ENCODE measurements around the gene FAM131B. TPM values are rescaled to one million over a fixed set of nuclear protein-coding genes. Genes with fewer than 3 reads are reported as not detected.

The FAM131B gene
- total and polyA plus RNA-seq, 12 donors: 0.10 to 1.7 (median 0.36) TPM

DNA sequence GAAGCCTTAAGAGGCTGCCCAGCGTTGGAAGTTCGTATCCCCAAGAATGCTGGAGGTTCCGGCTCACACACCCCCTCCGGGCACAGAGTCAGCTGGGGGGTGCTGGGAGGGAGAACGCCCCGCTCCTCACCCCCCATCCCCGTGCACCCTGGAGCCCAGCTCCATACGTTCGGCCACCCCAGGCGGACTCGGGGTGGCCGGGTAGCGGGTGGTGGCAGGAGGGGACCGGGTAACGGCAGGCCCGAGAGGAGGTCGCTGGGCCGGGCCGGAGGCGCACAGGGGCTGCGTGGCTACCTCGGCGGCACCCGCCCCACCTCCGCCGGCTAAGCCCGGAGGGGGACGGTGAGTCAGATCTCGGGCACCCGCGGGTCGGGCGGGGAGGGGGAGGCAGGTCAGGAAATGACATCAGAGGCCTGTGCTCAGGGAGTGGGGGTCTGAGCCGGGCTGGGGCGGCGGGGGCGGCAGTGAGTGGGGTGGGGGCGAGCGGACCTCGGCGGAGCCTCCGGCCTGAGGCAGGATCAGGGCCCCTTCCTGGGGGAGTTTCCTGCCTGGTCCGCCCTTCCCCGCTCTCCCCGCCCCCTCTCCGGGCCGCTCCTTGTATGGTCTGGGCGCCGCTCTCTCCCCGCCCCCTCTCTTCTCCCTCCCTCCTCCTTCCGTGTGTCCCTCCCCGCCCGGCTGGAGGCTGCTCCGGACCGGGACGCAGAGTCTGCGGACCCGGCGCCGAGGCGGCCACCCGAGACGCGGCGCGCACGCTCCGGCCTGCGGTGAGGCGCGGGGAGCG is 18.3 kb upstream of the FAM131B start, which contains the start of gene ZYX:
TSS of gene ZYX (plus strand) at position 700 of the 781 bp plus-strand sequence. CDS start 227 bp downstream, outside the sequence.
- Histone ChIP-seq H3K27ac (peak within 1 kb of the TSS; percentile 64 to 99 (median 88)), H3K4me1 (replicated peaks in 1 of 2) (peaks cover 7 to 43% of the 10 kb centered on the region in 2 donors), H3K36me3 (replicated peaks in 1 of 2) (peaks cover 0 to 4% of the 10 kb centered on the region in 2 donors), H3K27me3 (no peaks in the 10 kb centered on the region), H3K9me3 (replicated peaks in 1 of 3) (no peaks in the 10 kb centered on the region), H3K4me3 (peak within 1 kb of the TSS; percentile 48 to 99 (median 96))
- TF ChIP-seq, protein P1, sequence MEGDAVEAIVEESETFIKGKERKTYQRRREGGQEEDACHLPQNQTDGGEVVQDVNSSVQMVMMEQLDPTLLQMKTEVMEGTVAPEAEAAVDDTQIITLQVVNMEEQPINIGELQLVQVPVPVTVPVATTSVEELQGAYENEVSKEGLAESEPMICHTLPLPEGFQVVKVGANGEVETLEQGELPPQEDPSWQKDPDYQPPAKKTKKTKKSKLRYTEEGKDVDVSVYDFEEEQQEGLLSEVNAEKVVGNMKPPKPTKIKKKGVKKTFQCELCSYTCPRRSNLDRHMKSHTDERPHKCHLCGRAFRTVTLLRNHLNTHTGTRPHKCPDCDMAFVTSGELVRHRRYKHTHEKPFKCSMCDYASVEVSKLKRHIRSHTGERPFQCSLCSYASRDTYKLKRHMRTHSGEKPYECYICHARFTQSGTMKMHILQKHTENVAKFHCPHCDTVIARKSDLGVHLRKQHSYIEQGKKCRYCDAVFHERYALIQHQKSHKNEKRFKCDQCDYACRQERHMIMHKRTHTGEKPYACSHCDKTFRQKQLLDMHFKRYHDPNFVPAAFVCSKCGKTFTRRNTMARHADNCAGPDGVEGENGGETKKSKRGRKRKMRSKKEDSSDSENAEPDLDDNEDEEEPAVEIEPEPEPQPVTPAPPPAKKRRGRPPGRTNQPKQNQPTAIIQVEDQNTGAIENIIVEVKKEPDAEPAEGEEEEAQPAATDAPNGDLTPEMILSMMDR (IDR thresholded peaks at IDR 0.05): no peak
- TF ChIP-seq POLR2A (IDR thresholded peaks at IDR 0.05): peak; percentile 60 to 75
- intact Hi-C loops (cut with DNase I): loop anchor here in 1 of 2 donors (5.0 kb wide), 1 partner anchor 36 kb away; no protein-coding TSS in a partner anchor
- DNase-seq: peak; percentile 92 to 95 (median 93)
- 0 to 1% (median 0%) methylated on average over 1 to 72 of the region's 72 CpGs for WGBS, 4 donors

DNA sequence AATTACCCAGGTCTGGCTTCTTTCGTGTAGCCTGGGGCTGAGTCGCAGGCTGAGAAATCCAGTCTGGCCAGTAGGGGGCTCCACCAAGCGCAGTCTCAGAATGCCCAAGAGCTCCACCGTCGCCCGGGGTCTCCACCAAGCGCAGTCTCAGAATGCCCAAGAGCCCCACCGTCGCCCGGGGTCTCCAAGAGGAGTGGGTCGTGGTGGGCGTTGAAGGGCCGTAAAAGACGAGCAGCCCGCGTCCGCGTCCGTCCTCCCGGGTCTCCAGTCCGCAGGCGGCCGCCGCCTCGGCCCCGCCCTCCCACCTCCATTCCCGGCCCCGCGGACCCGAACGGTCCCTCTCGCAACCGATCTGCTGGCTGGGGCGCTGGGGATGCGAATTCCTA is 17.7 kb upstream of the FAM131B start:
- peak overlapping the region; percentile 15 to 99 (median 88) for H3K27ac ChIP-seq
- no peaks in the 10 kb centered on the region for H3K27me3 ChIP-seq
- H3K36me3 ChIP-seq (replicated peaks in 1 of 2): peaks cover 0 to 4% of the 10 kb centered on the region in 2 donors
- DNase-seq: peak; percentile 84 to 96 (median 89)
- 0 to 1% (median 0%) methylated on average over 2 to 35 of the region's 35 CpGs for WGBS, 4 donors
- intact Hi-C loops (cut with DNase I): loop anchor here in 1 of 2 donors (5.0 kb wide), 1 partner anchor 37 kb away; no protein-coding TSS in a partner anchor
- peak overlapping the region; percentile 48 to 99 (median 92) for H3K4me3 ChIP-seq
- H3K9me3 ChIP-seq (replicated peaks in 1 of 3): no peaks in the 10 kb centered on the region
- TF ChIP-seq, protein P1 (IDR thresholded peaks at IDR 0.05): peak; percentile 83 to 94 (median 88)
- no peak for TF ChIP-seq POLR2A (IDR thresholded peaks at IDR 0.05)
- peaks cover 7 to 39% of the 10 kb centered on the region in 2 donors for H3K4me1 ChIP-seq (replicated peaks in 1 of 2)

DNA sequence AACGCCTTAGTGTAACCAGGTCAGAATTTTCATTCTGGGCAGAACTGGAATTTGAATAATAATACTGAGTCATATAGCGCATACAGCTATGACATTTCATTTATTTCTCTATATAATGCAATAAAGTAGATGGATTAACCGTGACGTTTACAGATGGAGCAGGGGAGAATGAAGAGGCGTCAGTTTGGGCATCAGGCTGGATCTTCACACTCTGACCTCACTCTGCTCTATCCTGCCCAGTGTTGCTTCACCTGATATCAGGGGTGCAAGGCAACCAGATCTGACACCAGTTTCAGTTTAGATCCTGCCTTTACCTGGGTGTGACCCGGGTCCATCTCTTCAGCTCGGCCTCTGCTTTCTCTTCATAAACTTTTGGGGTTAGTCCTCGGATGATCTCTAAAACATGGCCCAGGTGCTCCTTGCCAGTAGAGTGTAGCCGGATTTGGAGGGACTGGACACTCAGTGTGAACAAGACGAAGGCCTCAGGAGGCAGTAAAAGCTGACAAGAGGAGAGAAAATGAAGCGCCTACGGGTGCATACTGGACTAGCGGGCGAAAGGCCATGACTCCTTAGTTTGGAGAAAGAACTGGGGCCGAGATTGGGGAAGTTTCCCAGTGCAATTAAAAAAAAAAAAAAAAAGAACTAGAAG is 17.2 kb upstream of the FAM131B start:
- Histone ChIP-seq H3K4me3 (peak overlapping the region in 2 of 4 donors; percentile 94 to 99), H3K9me3 (replicated peaks in 1 of 3) (no peaks in the 10 kb centered on the region), H3K27ac (peak overlapping the region in 3 of 5 donors; percentile 59 to 93 (median 88)), H3K4me1 (replicated peaks in 1 of 2) (peaks cover 7 to 35% of the 10 kb centered on the region in 2 donors), H3K36me3 (replicated peaks in 1 of 2) (peaks cover 0 to 4% of the 10 kb centered on the region in 2 donors), H3K27me3 (no peaks in the 10 kb centered on the region)
- intact Hi-C loops (cut with DNase I): loop anchor here in 1 of 2 donors (5.0 kb wide), 1 partner anchor 38 kb away; no protein-coding TSS in a partner anchor
- peak in 1 of 7 donors; percentile 29 for DNase-seq
- TF ChIP-seq POLR2A (IDR thresholded peaks at IDR 0.05): no peak
- TF ChIP-seq, protein P1 (IDR thresholded peaks at IDR 0.05): no peak
- 30 to 33% (median 31%) methylated on average over 14 to 15 of the region's 15 CpGs for WGBS, 4 donors

- Histone ChIP-seq H3K4me3 (no peak overlapping the region), H3K27ac (no peak overlapping the region), H3K9me3 (replicated peaks in 1 of 3) (no peaks in the 10 kb centered on the region), H3K4me1 (replicated peaks in 1 of 2) (peaks cover 7 to 9% of the 10 kb centered on the region in 2 donors), H3K27me3 (no peaks in the 10 kb centered on the region), H3K36me3 (replicated peaks in 1 of 2) (no peaks in the 10 kb centered on the region)
- TF ChIP-seq, protein P1 (IDR thresholded peaks at IDR 0.05): no peak
- TF ChIP-seq POLR2A (IDR thresholded peaks at IDR 0.05): no peak
- DNase-seq: no peak
- WGBS, 4 donors: 62 to 71% (median 66%) methylated on average over 5 of the region's 5 CpGs
- intact Hi-C loops (cut with DNase I): no loop called here
Measured at GRCh38 chr7:143376396-143376795, 13.9 kb upstream of the FAM131B start.

Data from adrenal gland (tissue), 12 donors.